Glutamatergic neuron (in vitro differentiated cells): ENCODE results near the gene SLC13A3. TPM values are rescaled to one million over a fixed set of nuclear protein-coding genes. Genes with fewer than 3 reads are reported as not detected.

Experiments
- DNase-seq: peaks from one replicate; pipeline ENCODE4 v3.0.0; 2022
- H3K27ac Mint-ChIP-seq: one replicate; pipeline ENCODE4 v1.8.0; 2020; ENCODE audit warnings: mild to moderate bottlenecking, mixed read lengths, inconsistent platforms; ENCODE audit not compliant: unreplicated experiment
- H3K27me3 Mint-ChIP-seq: one replicate; pipeline ENCODE4 v1.8.0; 2020; ENCODE audit warnings: mild to moderate bottlenecking, moderate library complexity, mixed read lengths, inconsistent platforms; ENCODE audit not compliant: unreplicated experiment
- H3K36me3 Mint-ChIP-seq: one replicate; pipeline ENCODE4 v1.8.0; 2020; ENCODE audit warnings: mild to moderate bottlenecking, mixed read lengths, inconsistent platforms; ENCODE audit not compliant: unreplicated experiment
- H3K4me1 Mint-ChIP-seq: one replicate; pipeline ENCODE4 v1.8.0; 2020; ENCODE audit warnings: mild to moderate bottlenecking, low read depth, mixed read lengths, inconsistent platforms; ENCODE audit not compliant: unreplicated experiment
- H3K4me3 Mint-ChIP-seq: one replicate; pipeline ENCODE4 v1.8.0; 2020; ENCODE audit warnings: mild to moderate bottlenecking, mixed read lengths, inconsistent platforms; ENCODE audit not compliant: unreplicated experiment
- H3K9me3 Mint-ChIP-seq: one replicate; pipeline ENCODE4 v1.8.0; 2020; ENCODE audit warnings: mild to moderate bottlenecking, moderate library complexity, mixed read lengths, inconsistent platforms; ENCODE audit not compliant: unreplicated experiment
- CTCF ChIP-seq: fragments of 200-600 bp; sonication (generic); IDR thresholded peaks from one replicate; pipeline ENCODE4 v1.5.0; 2021; ENCODE audit not compliant: partially characterized antibody, unreplicated experiment
- total RNA-seq: library from RNA; stranded (reverse); fragmentation: NEBNext Ultra II Directional; extraction: Animal tissue kit (Norgen Biotek cat#: 25700); gene quantifications from one replicate; pipeline ENCODE4 v1.2.1, GENCODE V29; 2021; ENCODE audit not compliant: unreplicated experiment

The SLC13A3 gene
- total RNA-seq, 1 donor from 2014 or later = 5.8 TPM

- no peak overlapping the region for H3K27ac Mint-ChIP-seq
- no peak for TF ChIP-seq CTCF
- no peaks in the 10 kb centered on the region for H3K4me1 Mint-ChIP-seq
- no peak for DNase-seq
- H3K9me3 Mint-ChIP-seq = no peaks in the 10 kb centered on the region
- no peak overlapping the region for H3K4me3 Mint-ChIP-seq
- H3K36me3 Mint-ChIP-seq = peaks cover 16% of the 10 kb centered on the region
- no peaks in the 10 kb centered on the region for H3K27me3 Mint-ChIP-seq
Measured at GRCh38 chr20:46665602-46666001, 14.3 kb upstream of the SLC13A3 start.

GRCh38 chr20:46663531-46663930 is 12.3 kb upstream of the SLC13A3 start:
- Mint-ChIP-seq H3K4me3 (no peak overlapping the region), H3K27me3 (no peaks in the 10 kb centered on the region), H3K9me3 (no peaks in the 10 kb centered on the region), H3K36me3 (peaks cover 10% of the 10 kb centered on the region), H3K4me1 (no peaks in the 10 kb centered on the region), H3K27ac (no peak overlapping the region)
- TF ChIP-seq CTCF = no peak
- DNase-seq = no peak

GRCh38 chr20:46661659-46662058 is 10.4 kb upstream of the SLC13A3 start:
- peaks cover 14% of the 10 kb centered on the region for H3K36me3 Mint-ChIP-seq
- DNase-seq = no peak
- H3K4me1 Mint-ChIP-seq = no peaks in the 10 kb centered on the region
- TF ChIP-seq CTCF = no peak
- no peak overlapping the region for H3K4me3 Mint-ChIP-seq
- no peaks in the 10 kb centered on the region for H3K9me3 Mint-ChIP-seq
- no peak overlapping the region for H3K27ac Mint-ChIP-seq
- no peaks in the 10 kb centered on the region for H3K27me3 Mint-ChIP-seq

GRCh38 chr20:46660487-46660886 is 9.2 kb upstream of the SLC13A3 start:
- DNase-seq = no peak
- Mint-ChIP-seq H3K4me3 (no peak overlapping the region), H3K9me3 (no peaks in the 10 kb centered on the region), H3K36me3 (peaks cover 15% of the 10 kb centered on the region), H3K27ac (no peak overlapping the region), H3K27me3 (no peaks in the 10 kb centered on the region), H3K4me1 (no peaks in the 10 kb centered on the region)
- no peak for TF ChIP-seq CTCF

GRCh38 chr20:46657618-46658017 is 6.4 kb upstream of the SLC13A3 start:
- no peak overlapping the region for H3K27ac Mint-ChIP-seq
- DNase-seq = no peak
- no peaks in the 10 kb centered on the region for H3K4me1 Mint-ChIP-seq
- no peak overlapping the region for H3K4me3 Mint-ChIP-seq
- no peaks in the 10 kb centered on the region for H3K27me3 Mint-ChIP-seq
- H3K36me3 Mint-ChIP-seq = peaks cover 15% of the 10 kb centered on the region
- TF ChIP-seq CTCF = no peak
- H3K9me3 Mint-ChIP-seq = no peaks in the 10 kb centered on the region
